GM23338 (cell line): Measurements from ENCODE around the gene DUSP1. TPM values are rescaled to one million over a fixed set of nuclear protein-coding genes. Genes with fewer than 3 reads are reported as not detected.

ENCODE experiments used
- ATAC-seq: fragments of 200-7000 bp; cut with Tn5 transposase; 3 replicates; pipeline ENCODE4 v1.9.1; 2020
- DNase-seq: peaks from one replicate; pipeline ENCODE4 v3.0.0-alpha.2; 2015; ENCODE audit warnings: low spot score
- H2AFZ ChIP-seq: fragments of 200-600 bp; sonication (generic); 2 replicates; pipeline ENCODE4 v1.8.0; 2016; ENCODE audit warnings: antibody characterized with exemption, mild to moderate bottlenecking, moderate library complexity
- H3F3A ChIP-seq: fragments of 200-600 bp; sonication (generic); replicated peaks from 2 replicates; pipeline ENCODE4 v1.8.0; 2017; ENCODE audit warnings: antibody characterized with exemption, mixed run types, low read depth
- H3K27ac ChIP-seq: fragments of 200-600 bp; sonication (generic); 2 replicates; pipeline ENCODE4 v1.6.1; 2016; ENCODE audit warnings: low read depth
- H3K27me3 ChIP-seq: fragments of 200-600 bp; sonication (generic); 2 replicates; pipeline ENCODE4 v1.8.0; 2016; ENCODE audit warnings: mild to moderate bottlenecking, mixed run types, moderate library complexity; ENCODE audit not compliant: insufficient read depth
- H3K36me3 ChIP-seq: fragments of 200-600 bp; sonication (generic); 2 replicates; pipeline ENCODE4 v1.8.0; 2016; ENCODE audit warnings: mild to moderate bottlenecking; ENCODE audit not compliant: insufficient read depth
- H3K4me1 ChIP-seq: fragments of 200-600 bp; sonication (generic); 2 replicates; pipeline ENCODE4 v1.8.0; 2016; ENCODE audit warnings: mild to moderate bottlenecking, moderate library complexity; ENCODE audit not compliant: insufficient read depth
- H3K4me2 ChIP-seq: fragments of 200-600 bp; sonication (generic); 2 replicates; pipeline ENCODE4 v1.7.1; 2017; ENCODE audit warnings: mixed run types
- H3K4me3 ChIP-seq: fragments of 200-600 bp; sonication (generic); 2 replicates; pipeline ENCODE4 v1.6.1; 2016; ENCODE audit warnings: mixed run types
- H3K79me2 ChIP-seq: fragments of 200-600 bp; sonication (generic); replicated peaks from 2 replicates; pipeline ENCODE4 v1.8.0; 2017; ENCODE audit warnings: mild to moderate bottlenecking; ENCODE audit not compliant: insufficient read depth
- H3K9me2 ChIP-seq: fragments of 200-600 bp; sonication (generic); 2 replicates; pipeline ENCODE4 v1.8.0; 2017; ENCODE audit not compliant: insufficient read depth
- H4K20me1 ChIP-seq: fragments of 200-600 bp; sonication (generic); replicated peaks from 2 replicates; pipeline ENCODE4 v1.8.0; 2017; ENCODE audit warnings: mild to moderate bottlenecking; ENCODE audit not compliant: insufficient read depth
- H3K27ac Mint-ChIP-seq: 2 replicates; pipeline ENCODE4 v1.8.0; 2020; ENCODE audit warnings: inconsistent platforms, mild to moderate bottlenecking, moderate library complexity, mixed read lengths
- H3K27me3 Mint-ChIP-seq: 3 replicates; pipeline ENCODE4 v1.8.0; 2022; ENCODE audit warnings: low read depth, mild to moderate bottlenecking, moderate library complexity, mixed read lengths, inconsistent platforms; ENCODE audit not compliant: insufficient read depth, poor library complexity
- H3K36me3 Mint-ChIP-seq: 3 replicates; pipeline ENCODE4 v1.8.0; 2021; ENCODE audit warnings: low read depth, mild to moderate bottlenecking, inconsistent platforms, moderate library complexity, mixed read lengths
- H3K4me1 Mint-ChIP-seq: 3 replicates; pipeline ENCODE4 v1.8.0; 2020; ENCODE audit warnings: mild to moderate bottlenecking, inconsistent platforms, mixed read lengths
- H3K4me3 Mint-ChIP-seq: 3 replicates; pipeline ENCODE4 v1.8.0; 2021; ENCODE audit warnings: moderate library complexity, mild to moderate bottlenecking, inconsistent platforms, mixed read lengths
- H3K9me3 Mint-ChIP-seq: 3 replicates; pipeline ENCODE4 v1.8.0; 2020; ENCODE audit warnings: moderate library complexity, mild to moderate bottlenecking, inconsistent platforms, mixed read lengths
- CREB1 ChIP-seq: fragments of 250-450 bp; sonication (Bioruptor Pico); IDR thresholded peaks from 2 replicates; pipeline ENCODE4 v1.5.0; 2020; ENCODE audit warnings: low read depth, mild to moderate bottlenecking, moderate library complexity
- EZH2 ChIP-seq: fragments of 200-600 bp; sonication (generic); IDR thresholded peaks from one replicate; pipeline ENCODE4 v1.8.0; 2017; ENCODE audit warnings: antibody characterized with exemption, mild to moderate bottlenecking, low read depth; ENCODE audit not compliant: unreplicated experiment
- EZH2phosphoT487 ChIP-seq: fragments of 200-600 bp; sonication (generic); IDR thresholded peaks from one replicate; pipeline ENCODE4 v1.8.1; 2018; ENCODE audit warnings: antibody characterized with exemption; ENCODE audit not compliant: unreplicated experiment
- JUNB ChIP-seq: IDR thresholded peaks from one replicate; pipeline ENCODE4 v1.6.1; 2016; ENCODE audit warnings: antibody characterized with exemption; ENCODE audit not compliant: unreplicated experiment
- NANOG ChIP-seq: IDR thresholded peaks from 2 replicates; pipeline ENCODE4 v1.6.1; 2016; ENCODE audit warnings: antibody characterized with exemption, borderline replicate concordance
- POLR2AphosphoS5 ChIP-seq: IDR thresholded peaks from 2 replicates; pipeline ENCODE4 v1.6.1; 2016; ENCODE audit warnings: antibody characterized with exemption, low read depth
- STAT1 ChIP-seq: IDR thresholded peaks from one replicate; pipeline ENCODE4 v1.6.1; 2016; ENCODE audit warnings: antibody characterized with exemption; ENCODE audit not compliant: unreplicated experiment
- ZNF114 ChIP-seq: fragments of 250-450 bp; sonication (Bioruptor Pico); IDR thresholded peaks from 2 replicates; pipeline ENCODE4 v1.5.0; 2020; ENCODE audit warnings: mild to moderate bottlenecking, moderate library complexity
- ZNF331 ChIP-seq: fragments of 250-450 bp; sonication (Bioruptor Pico); IDR thresholded peaks from 2 replicates; pipeline ENCODE4 v1.5.0; 2020; ENCODE audit warnings: low read depth, mild to moderate bottlenecking, moderate library complexity
- polyA plus RNA-seq: library from polyadenylated mRNA; unstranded; fragments of >200 nt; fragmentation: Nextera tagmentation; extraction: Ambion mirVana; gene quantifications from 2 replicates; pipeline ENCODE4 v1.2.1, GENCODE V29; 2016
- total RNA-seq: library from RNA; depleted of rRNA; stranded (reverse); fragments of >200 nt; shearing (Covaris generic); gene quantifications from 2 replicates; pipeline ENCODE4 v1.2.3, GENCODE V29; 2014
- TF ChIP-seq, protein P1 (sequence below): IDR thresholded peaks from one replicate; pipeline ENCODE4 v1.6.1; 2018; ENCODE audit warnings: antibody characterized with exemption; ENCODE audit not compliant: unreplicated experiment
- TF ChIP-seq, protein P2 (sequence below): IDR thresholded peaks from 2 replicates; pipeline ENCODE4 v1.6.1; 2016; ENCODE audit warnings: antibody characterized with exemption
- TF ChIP-seq, protein P3 (sequence below): fragments of 250-450 bp; sonication (Bioruptor Pico); IDR thresholded peaks from 2 replicates; pipeline ENCODE4 v1.5.0; 2020; ENCODE audit warnings: mild to moderate bottlenecking, moderate library complexity
- TF ChIP-seq, protein P4 (sequence below), 2 experiments: fragments of 200-600 bp in 1 of 2; sonication (generic) in 1 of 2; conservative IDR thresholded peaks; 2 replicates each; pipeline versions ENCODE4 v1.5.1 to v1.6.1; 2016 to 2017; ENCODE audit warnings: antibody characterized with exemption in 2 of 2, low read depth in 2 of 2, mild to moderate bottlenecking in 2 of 2, moderate library complexity in 1 of 2

DUSP1 gene
- total and polyA plus RNA-seq, 2 experiments from 2014 or later: 9.7 to 17.2 TPM

DNA sequence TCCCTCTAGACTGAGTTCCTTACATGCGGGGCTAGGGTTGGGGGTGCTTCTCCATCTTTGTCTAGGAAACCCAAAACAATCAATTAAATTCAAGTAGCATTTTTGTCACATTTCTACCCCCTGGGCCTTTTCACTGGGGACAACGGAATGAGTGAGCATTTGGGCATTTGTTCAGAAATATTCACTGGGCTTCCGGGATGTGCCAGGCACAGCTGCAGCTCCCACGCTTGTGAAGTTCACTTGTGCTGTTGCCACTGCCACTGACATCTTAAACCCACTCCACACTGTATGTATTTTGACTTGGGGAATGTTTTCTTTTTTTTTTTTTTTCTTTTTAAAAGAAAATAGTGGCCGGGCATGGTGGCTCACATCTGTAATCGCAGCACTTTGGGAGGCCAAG lies 31.6 kb downstream of the DUSP1 start:
- H3K36me3 Mint-ChIP-seq: no peaks in the 10 kb centered on the region
- H3K9me3 Mint-ChIP-seq: no peaks in the 10 kb centered on the region

More for the DNA sequence above, 31.6 kb downstream of the DUSP1 start:
- Histone ChIP-seq H4K20me1 (no peaks in the 10 kb centered on the region), H3K27ac (no peak overlapping the region), H3K36me3 (no peaks in the 10 kb centered on the region), H3K4me1 (no peaks in the 10 kb centered on the region), H3K9me2 (no peaks in the 10 kb centered on the region), H3F3A (no peaks in the 10 kb centered on the region), H3K27me3 (no peaks in the 10 kb centered on the region), H2AFZ (no peak overlapping the region), H3K79me2 (no peaks in the 10 kb centered on the region), H3K4me2 (no peak overlapping the region), H3K4me3 (no peak overlapping the region)
- ATAC-seq (no peak), DNase-seq (no peak)
- Mint-ChIP-seq H3K4me3 (no peak overlapping the region), H3K27me3 (peaks cover 2% of the 10 kb centered on the region), H3K4me1 (no peaks in the 10 kb centered on the region), H3K27ac (no peak overlapping the region)
- TF ChIP-seq ZNF114: no peak
- TF ChIP-seq, protein P1, sequence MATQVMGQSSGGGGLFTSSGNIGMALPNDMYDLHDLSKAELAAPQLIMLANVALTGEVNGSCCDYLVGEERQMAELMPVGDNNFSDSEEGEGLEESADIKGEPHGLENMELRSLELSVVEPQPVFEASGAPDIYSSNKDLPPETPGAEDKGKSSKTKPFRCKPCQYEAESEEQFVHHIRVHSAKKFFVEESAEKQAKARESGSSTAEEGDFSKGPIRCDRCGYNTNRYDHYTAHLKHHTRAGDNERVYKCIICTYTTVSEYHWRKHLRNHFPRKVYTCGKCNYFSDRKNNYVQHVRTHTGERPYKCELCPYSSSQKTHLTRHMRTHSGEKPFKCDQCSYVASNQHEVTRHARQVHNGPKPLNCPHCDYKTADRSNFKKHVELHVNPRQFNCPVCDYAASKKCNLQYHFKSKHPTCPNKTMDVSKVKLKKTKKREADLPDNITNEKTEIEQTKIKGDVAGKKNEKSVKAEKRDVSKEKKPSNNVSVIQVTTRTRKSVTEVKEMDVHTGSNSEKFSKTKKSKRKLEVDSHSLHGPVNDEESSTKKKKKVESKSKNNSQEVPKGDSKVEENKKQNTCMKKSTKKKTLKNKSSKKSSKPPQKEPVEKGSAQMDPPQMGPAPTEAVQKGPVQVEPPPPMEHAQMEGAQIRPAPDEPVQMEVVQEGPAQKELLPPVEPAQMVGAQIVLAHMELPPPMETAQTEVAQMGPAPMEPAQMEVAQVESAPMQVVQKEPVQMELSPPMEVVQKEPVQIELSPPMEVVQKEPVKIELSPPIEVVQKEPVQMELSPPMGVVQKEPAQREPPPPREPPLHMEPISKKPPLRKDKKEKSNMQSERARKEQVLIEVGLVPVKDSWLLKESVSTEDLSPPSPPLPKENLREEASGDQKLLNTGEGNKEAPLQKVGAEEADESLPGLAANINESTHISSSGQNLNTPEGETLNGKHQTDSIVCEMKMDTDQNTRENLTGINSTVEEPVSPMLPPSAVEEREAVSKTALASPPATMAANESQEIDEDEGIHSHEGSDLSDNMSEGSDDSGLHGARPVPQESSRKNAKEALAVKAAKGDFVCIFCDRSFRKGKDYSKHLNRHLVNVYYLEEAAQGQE: no peak
- TF ChIP-seq, protein P2, sequence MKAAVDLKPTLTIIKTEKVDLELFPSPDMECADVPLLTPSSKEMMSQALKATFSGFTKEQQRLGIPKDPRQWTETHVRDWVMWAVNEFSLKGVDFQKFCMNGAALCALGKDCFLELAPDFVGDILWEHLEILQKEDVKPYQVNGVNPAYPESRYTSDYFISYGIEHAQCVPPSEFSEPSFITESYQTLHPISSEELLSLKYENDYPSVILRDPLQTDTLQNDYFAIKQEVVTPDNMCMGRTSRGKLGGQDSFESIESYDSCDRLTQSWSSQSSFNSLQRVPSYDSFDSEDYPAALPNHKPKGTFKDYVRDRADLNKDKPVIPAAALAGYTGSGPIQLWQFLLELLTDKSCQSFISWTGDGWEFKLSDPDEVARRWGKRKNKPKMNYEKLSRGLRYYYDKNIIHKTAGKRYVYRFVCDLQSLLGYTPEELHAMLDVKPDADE: no peak
- TF ChIP-seq POLR2AphosphoS5: no peak
- TF ChIP-seq, protein P3, sequence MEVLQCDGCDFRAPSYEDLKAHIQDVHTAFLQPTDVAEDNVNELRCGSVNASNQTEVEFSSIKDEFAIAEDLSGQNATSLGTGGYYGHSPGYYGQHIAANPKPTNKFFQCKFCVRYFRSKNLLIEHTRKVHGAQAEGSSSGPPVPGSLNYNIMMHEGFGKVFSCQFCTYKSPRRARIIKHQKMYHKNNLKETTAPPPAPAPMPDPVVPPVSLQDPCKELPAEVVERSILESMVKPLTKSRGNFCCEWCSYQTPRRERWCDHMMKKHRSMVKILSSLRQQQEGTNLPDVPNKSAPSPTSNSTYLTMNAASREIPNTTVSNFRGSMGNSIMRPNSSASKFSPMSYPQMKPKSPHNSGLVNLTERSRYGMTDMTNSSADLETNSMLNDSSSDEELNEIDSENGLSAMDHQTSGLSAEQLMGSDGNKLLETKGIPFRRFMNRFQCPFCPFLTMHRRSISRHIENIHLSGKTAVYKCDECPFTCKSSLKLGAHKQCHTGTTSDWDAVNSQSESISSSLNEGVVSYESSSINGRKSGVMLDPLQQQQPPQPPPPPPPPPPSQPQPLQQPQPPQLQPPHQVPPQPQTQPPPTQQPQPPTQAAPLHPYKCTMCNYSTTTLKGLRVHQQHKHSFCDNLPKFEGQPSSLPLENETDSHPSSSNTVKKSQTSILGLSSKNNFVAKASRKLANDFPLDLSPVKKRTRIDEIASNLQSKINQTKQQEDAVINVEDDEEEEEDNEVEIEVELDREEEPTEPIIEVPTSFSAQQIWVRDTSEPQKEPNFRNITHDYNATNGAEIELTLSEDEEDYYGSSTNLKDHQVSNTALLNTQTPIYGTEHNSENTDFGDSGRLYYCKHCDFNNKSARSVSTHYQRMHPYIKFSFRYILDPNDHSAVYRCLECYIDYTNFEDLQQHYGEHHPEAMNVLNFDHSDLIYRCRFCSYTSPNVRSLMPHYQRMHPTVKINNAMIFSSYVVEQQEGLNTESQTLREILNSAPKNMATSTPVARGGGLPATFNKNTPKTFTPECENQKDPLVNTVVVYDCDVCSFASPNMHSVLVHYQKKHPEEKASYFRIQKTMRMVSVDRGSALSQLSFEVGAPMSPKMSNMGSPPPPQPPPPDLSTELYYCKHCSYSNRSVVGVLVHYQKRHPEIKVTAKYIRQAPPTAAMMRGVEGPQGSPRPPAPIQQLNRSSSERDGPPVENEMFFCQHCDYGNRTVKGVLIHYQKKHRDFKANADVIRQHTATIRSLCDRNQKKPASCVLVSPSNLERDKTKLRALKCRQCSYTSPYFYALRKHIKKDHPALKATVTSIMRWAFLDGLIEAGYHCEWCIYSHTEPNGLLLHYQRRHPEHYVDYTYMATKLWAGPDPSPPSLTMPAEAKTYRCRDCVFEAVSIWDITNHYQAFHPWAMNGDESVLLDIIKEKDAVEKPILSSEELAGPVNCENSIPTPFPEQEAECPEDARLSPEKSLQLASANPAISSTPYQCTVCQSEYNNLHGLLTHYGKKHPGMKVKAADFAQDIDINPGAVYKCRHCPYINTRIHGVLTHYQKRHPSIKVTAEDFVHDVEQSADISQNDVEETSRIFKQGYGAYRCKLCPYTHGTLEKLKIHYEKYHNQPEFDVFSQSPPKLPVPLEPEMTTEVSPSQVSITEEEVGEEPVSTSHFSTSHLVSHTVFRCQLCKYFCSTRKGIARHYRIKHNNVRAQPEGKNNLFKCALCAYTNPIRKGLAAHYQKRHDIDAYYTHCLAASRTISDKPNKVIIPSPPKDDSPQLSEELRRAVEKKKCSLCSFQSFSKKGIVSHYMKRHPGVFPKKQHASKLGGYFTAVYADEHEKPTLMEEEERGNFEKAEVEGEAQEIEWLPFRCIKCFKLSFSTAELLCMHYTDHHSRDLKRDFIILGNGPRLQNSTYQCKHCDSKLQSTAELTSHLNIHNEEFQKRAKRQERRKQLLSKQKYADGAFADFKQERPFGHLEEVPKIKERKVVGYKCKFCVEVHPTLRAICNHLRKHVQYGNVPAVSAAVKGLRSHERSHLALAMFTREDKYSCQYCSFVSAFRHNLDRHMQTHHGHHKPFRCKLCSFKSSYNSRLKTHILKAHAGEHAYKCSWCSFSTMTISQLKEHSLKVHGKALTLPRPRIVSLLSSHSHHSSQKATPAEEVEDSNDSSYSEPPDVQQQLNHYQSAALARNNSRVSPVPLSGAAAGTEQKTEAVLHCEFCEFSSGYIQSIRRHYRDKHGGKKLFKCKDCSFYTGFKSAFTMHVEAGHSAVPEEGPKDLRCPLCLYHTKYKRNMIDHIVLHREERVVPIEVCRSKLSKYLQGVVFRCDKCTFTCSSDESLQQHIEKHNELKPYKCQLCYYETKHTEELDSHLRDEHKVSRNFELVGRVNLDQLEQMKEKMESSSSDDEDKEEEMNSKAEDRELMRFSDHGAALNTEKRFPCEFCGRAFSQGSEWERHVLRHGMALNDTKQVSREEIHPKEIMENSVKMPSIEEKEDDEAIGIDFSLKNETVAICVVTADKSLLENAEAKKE (CRISPR knock-in tag): no peak
- TF ChIP-seq, protein P4, sequence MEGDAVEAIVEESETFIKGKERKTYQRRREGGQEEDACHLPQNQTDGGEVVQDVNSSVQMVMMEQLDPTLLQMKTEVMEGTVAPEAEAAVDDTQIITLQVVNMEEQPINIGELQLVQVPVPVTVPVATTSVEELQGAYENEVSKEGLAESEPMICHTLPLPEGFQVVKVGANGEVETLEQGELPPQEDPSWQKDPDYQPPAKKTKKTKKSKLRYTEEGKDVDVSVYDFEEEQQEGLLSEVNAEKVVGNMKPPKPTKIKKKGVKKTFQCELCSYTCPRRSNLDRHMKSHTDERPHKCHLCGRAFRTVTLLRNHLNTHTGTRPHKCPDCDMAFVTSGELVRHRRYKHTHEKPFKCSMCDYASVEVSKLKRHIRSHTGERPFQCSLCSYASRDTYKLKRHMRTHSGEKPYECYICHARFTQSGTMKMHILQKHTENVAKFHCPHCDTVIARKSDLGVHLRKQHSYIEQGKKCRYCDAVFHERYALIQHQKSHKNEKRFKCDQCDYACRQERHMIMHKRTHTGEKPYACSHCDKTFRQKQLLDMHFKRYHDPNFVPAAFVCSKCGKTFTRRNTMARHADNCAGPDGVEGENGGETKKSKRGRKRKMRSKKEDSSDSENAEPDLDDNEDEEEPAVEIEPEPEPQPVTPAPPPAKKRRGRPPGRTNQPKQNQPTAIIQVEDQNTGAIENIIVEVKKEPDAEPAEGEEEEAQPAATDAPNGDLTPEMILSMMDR (conservative IDR thresholded peaks at IDR 0.05; ENCODE audit: low read depth in 2 of 2): no peak
- TF ChIP-seq NANOG: no peak
- TF ChIP-seq JUNB: no peak
- TF ChIP-seq EZH2phosphoT487: no peak
- no peak for TF ChIP-seq ZNF331
- TF ChIP-seq EZH2: no peak
- no peak for TF ChIP-seq CREB1 (CRISPR knock-in tag)
- TF ChIP-seq STAT1: no peak
